ENCODE data around the gene FOXQ1. TPM values are rescaled to one million over a fixed set of nuclear protein-coding genes. Genes with fewer than 3 reads are reported as not detected.

FOXQ1 gene
- total RNA-seq, 2 experiments from 2014 or later, result not detected

Other genes with a start within 250 kb of the FOXQ1 start
- not detected in 2 replicates for gene FOXF2, start 77.5 kb downstream of the FOXQ1 start, total RNA-seq (2014; rRNA removed; shearing (Covaris generic))
- gene FOXF2, start 77.5 kb downstream of the FOXQ1 start, total RNA-seq (2022), result not detected in 2 replicates